Parathyroid adenoma (tissue), 2 donors: Measurements from ENCODE around the gene KCNH2.
"Not testable (repeated sequence)": the region's sequence is repeated elsewhere in the genome, so short reads cannot be mapped to it uniquely, and the experiment has no call there.

Experiments used
- H2AFZ ChIP-seq: fragments of 300-600 bp; sonication (generic); one replicate; pipeline ENCODE4 v1.7.0; 2017; ENCODE audit warnings: antibody characterized with exemption, mild to moderate bottlenecking
- H3K27ac ChIP-seq: fragments of 300-600 bp; sonication (generic); one replicate; pipeline ENCODE4 v1.7.0; 2017
- H3K27me3 ChIP-seq: fragments of 300-600 bp; sonication (generic); one replicate; pipeline ENCODE4 v1.7.0; 2017; ENCODE audit warnings: low read length; ENCODE audit not compliant: control insufficient read depth, insufficient read depth
- H3K36me3 ChIP-seq: fragments of 300-600 bp; sonication (generic); one replicate; pipeline ENCODE4 v1.7.0; 2017; ENCODE audit warnings: low read length; ENCODE audit not compliant: control insufficient read depth, insufficient read depth
- H3K4me1 ChIP-seq: fragments of 300-600 bp; sonication (generic); one replicate; pipeline ENCODE4 v1.7.0; 2017; ENCODE audit warnings: control low read depth
- H3K4me2 ChIP-seq: fragments of 300-600 bp; sonication (generic); one replicate; pipeline ENCODE4 v1.7.0; 2017; ENCODE audit warnings: low read length
- H3K4me3 ChIP-seq: fragments of 300-600 bp; sonication (generic); one replicate; pipeline ENCODE4 v1.7.0; 2017; ENCODE audit warnings: low read depth, low read length
- H3K79me2 ChIP-seq: fragments of 300-600 bp; sonication (generic); one replicate; pipeline ENCODE4 v1.7.0; 2017; ENCODE audit warnings: control low read depth
- H3K9ac ChIP-seq: fragments of 300-600 bp; sonication (generic); one replicate; pipeline ENCODE4 v1.7.0; 2017; ENCODE audit warnings: mild to moderate bottlenecking
- H3K9me3 ChIP-seq: fragments of 300-600 bp; sonication (generic); one replicate; pipeline ENCODE4 v1.7.0; 2017; ENCODE audit warnings: low read length; ENCODE audit not compliant: control insufficient read depth
- TF ChIP-seq, protein P1 (sequence below): fragments of 300-600 bp; sonication (generic); IDR thresholded peaks from one replicate; pipeline ENCODE4 v1.7.0; 2017; ENCODE audit warnings: antibody characterized with exemption, mild to moderate bottlenecking
- donor health status: primary hyperparathyroidism.

The KCNH2 gene, protein sequence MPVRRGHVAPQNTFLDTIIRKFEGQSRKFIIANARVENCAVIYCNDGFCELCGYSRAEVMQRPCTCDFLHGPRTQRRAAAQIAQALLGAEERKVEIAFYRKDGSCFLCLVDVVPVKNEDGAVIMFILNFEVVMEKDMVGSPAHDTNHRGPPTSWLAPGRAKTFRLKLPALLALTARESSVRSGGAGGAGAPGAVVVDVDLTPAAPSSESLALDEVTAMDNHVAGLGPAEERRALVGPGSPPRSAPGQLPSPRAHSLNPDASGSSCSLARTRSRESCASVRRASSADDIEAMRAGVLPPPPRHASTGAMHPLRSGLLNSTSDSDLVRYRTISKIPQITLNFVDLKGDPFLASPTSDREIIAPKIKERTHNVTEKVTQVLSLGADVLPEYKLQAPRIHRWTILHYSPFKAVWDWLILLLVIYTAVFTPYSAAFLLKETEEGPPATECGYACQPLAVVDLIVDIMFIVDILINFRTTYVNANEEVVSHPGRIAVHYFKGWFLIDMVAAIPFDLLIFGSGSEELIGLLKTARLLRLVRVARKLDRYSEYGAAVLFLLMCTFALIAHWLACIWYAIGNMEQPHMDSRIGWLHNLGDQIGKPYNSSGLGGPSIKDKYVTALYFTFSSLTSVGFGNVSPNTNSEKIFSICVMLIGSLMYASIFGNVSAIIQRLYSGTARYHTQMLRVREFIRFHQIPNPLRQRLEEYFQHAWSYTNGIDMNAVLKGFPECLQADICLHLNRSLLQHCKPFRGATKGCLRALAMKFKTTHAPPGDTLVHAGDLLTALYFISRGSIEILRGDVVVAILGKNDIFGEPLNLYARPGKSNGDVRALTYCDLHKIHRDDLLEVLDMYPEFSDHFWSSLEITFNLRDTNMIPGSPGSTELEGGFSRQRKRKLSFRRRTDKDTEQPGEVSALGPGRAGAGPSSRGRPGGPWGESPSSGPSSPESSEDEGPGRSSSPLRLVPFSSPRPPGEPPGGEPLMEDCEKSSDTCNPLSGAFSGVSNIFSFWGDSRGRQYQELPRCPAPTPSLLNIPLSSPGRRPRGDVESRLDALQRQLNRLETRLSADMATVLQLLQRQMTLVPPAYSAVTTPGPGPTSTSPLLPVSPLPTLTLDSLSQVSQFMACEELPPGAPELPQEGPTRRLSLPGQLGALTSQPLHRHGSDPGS

DNA sequence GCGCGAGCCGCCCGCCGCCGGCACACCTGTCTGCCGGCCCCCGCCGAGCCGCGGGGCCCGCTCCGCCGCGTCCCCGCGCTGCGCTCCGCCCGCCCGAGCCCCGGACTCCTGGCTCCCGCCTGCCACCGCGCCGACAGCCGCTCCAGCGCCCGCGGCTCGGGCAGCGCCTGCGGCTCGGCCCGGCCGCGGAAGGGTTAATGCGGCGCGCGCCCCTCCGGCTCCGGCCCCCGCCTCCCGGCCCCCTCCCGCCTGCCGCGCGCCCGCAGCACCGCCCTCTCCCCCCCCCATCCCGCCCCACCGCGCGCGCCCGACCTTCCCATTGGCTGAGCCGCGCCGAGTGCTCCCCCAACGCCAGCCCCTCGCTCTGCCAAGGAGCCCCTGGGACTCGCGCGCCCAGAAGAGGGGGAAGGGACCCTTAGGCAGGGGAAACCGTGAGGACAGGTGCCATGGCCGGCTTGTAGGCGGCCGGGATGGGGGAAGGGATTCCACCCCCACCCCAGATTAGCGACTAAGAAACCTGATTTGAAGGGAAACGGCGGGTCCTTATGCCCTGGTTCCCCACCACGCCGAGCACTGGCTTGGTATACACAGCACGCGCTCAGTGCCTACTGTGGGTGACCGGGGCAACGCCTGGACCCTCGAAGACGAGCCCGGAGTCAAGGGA, at the start of gene KCNH2:
Gene KCNH2, minus strand, starts transcription at position 196 of the 664 bp plus-strand sequence. CDS start 408 bp downstream, outside the sequence.
- Histone ChIP-seq H3K4me3 (peak within 1 kb of the TSS; percentile 61), H3K9me3 (no peaks in the 10 kb centered on the region), H3K36me3 (no peaks in the 10 kb centered on the region), H3K4me1 (peaks cover 28% of the 10 kb centered on the region), H3K79me2 (no peaks in the 10 kb centered on the region), H3K4me2 (peak within 1 kb of the TSS; percentile 94), H3K27me3 (no peaks in the 10 kb centered on the region), H3K27ac (peak within 1 kb of the TSS; percentile 99), H2AFZ (peak within 1 kb of the TSS; percentile 77), H3K9ac (no peak within 1 kb of the TSS)
- TF ChIP-seq, protein P1, sequence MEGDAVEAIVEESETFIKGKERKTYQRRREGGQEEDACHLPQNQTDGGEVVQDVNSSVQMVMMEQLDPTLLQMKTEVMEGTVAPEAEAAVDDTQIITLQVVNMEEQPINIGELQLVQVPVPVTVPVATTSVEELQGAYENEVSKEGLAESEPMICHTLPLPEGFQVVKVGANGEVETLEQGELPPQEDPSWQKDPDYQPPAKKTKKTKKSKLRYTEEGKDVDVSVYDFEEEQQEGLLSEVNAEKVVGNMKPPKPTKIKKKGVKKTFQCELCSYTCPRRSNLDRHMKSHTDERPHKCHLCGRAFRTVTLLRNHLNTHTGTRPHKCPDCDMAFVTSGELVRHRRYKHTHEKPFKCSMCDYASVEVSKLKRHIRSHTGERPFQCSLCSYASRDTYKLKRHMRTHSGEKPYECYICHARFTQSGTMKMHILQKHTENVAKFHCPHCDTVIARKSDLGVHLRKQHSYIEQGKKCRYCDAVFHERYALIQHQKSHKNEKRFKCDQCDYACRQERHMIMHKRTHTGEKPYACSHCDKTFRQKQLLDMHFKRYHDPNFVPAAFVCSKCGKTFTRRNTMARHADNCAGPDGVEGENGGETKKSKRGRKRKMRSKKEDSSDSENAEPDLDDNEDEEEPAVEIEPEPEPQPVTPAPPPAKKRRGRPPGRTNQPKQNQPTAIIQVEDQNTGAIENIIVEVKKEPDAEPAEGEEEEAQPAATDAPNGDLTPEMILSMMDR, result no peak

DNA sequence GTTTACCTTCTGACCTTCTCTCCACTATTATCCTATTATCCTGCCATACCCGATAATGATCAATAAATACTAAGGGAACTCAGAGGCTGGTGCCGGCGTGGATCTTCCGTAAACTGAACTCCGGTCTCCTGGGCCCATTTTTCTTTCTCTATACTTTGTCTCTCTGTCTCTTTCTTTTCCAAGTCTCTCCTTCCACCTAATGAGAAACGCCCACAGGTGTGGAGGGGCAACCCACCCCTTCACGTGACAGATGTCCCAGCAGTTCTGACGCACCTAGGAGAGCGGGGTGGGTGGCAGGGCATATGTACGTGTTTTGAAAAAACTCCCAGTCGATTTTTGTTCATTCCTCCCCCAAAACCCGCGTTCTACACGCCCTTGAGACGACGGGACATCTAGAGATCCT, 49.6 kb upstream of the KCNH2 start:
- H3K4me1 ChIP-seq, H3K9me3 ChIP-seq, H3K9ac ChIP-seq, H3K36me3 ChIP-seq, H3K27me3 ChIP-seq: not testable (repeated sequence)
- Histone ChIP-seq H3K4me3 (peak overlapping the region; percentile 88), H3K79me2 (peaks cover 19% of the 10 kb centered on the region), H3K27ac (peak overlapping the region; percentile 59), H2AFZ (peak overlapping the region; percentile 95), H3K4me2 (peak overlapping the region; percentile 77)

DNA sequence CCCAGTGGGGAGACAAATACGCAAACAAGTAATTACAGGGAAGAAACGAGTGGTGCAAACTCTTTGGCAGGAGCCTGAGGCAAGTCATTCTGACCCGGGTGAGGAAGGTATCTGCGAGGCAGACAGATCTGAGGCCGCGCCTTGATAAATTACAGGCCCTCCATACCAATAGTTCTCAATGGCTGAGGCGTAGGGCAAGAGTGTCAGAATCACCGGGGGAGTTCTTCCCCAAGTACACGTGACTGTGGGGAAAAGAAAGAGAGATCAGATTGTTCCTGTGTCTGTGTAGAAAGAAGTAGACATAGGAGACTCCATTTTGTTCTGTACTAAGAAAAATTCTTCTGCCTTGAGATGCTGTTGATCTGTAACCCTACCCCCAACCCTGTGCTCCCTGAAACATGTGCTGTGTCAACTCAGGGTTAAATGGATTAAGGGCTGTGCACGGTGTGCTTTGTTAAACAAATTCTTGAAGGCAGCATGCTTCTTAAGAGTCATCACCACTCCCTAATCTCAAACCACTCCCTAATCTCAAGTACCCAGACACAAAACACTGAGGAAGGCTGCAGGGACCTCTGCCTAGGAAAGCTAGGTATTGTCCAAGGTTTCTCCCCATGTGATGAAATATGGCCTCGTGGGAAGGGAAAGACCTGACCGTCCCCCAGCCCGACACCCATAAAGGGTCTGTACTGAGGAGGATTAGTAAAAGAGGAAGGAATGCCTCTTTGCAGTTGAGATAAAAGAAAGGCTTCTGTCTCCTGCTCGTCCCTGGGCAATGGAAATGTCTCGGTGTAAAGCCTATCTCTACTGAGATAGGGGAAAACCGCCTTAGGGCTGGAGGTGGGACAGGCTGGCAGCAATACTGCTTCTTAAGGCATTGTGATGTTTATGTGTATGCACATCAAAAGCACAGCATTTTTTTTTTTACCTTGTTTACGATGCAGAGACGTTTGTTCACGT, 48.9 kb upstream of the KCNH2 start:
- H3K4me1 ChIP-seq, H3K4me3 ChIP-seq, H3K27me3 ChIP-seq, H3K36me3 ChIP-seq, H3K27ac ChIP-seq, H3K9ac ChIP-seq, H3K9me3 ChIP-seq: not testable (repeated sequence)
- H3K4me2 ChIP-seq, result peak overlapping the region; percentile 77
- peaks cover 15% of the 10 kb centered on the region for H3K79me2 ChIP-seq
- H2AFZ ChIP-seq, result peak overlapping the region; percentile 95

DNA sequence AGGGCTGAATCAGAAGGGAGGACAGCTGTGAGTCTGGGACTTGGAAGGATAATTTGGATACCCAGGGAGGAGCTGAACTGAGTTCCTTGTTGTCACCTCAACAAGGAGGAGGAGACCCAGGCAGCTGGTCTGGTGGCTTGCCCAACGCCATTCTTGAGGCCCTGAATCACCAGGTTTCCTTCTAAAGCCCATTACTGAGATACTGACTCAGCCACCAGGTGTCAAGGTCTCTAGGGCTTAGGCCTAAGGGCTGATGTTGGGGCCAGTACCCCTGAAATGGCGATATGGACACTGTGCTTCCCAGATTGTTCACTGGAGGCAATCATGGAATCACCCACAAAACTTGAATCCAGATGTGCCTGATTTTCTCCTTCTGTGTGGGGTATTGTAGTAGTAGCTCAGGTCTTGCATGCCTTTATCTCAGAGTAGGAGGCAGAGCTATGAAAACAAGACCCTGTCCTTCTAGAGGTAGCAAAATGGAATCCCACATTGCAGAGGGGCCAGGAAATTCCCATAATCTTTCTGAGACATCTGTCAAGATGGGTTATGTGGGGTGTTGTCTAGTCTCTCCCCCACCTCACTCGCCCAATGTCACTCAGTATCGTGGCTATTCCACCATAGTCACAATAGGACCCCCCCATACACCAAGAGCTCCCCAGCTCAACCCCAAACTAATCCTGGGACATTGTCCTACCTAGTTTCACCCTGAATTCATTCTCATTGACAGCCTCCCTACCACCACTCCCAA, 48.0 kb upstream of the KCNH2 start:
- Histone ChIP-seq H2AFZ (no peak overlapping the region), H3K4me3 (no peak overlapping the region), H3K9ac (no peak overlapping the region), H3K4me1 (peaks cover 3% of the 10 kb centered on the region), H3K79me2 (peaks cover 14% of the 10 kb centered on the region), H3K4me2 (no peak overlapping the region), H3K27ac (no peak overlapping the region), H3K27me3 (no peaks in the 10 kb centered on the region), H3K9me3 (no peaks in the 10 kb centered on the region), H3K36me3 (no peaks in the 10 kb centered on the region)
- TF ChIP-seq, protein P1, result no peak
